HepG2 (cell line): Measurements from ENCODE around the gene ABCB6. TPM values are rescaled to one million over a fixed set of nuclear protein-coding genes. Genes with fewer than 3 reads are reported as not detected.

Experiments
- ARNTL ChIP-seq: sonication (generic); formaldehyde crosslinking; IDR thresholded peaks from 2 replicates; pipeline ENCODE4 v1.4.0; 2020; ENCODE audit warnings: mild to moderate bottlenecking, missing genetic modification reagents
- GATAD1 ChIP-seq: IDR thresholded peaks from 2 replicates; pipeline ENCODE4 v1.6.1; 2016; ENCODE audit warnings: missing genetic modification reagents, missing compliant biosample characterization
- GMEB1 ChIP-seq: sonication (generic); formaldehyde crosslinking; IDR thresholded peaks from 2 replicates; pipeline ENCODE4 v1.5.1; 2020; ENCODE audit warnings: missing genetic modification reagents, mild to moderate bottlenecking, borderline replicate concordance
- HNRNPLL ChIP-seq: fragments of 200-400 bp; formaldehyde crosslinking; IDR thresholded peaks from 2 replicates; pipeline ENCODE4 v1.6.1; 2017; ENCODE audit warnings: mild to moderate bottlenecking, low read depth, low read length; ENCODE audit not compliant: poor library complexity, severe bottlenecking
- KLF12 ChIP-seq: sonication (generic); formaldehyde crosslinking; IDR thresholded peaks from 2 replicates; pipeline ENCODE4 v1.4.0; 2020; ENCODE audit warnings: missing genetic modification reagents, borderline replicate concordance
- KLF15 ChIP-seq: sonication (generic); formaldehyde crosslinking; IDR thresholded peaks from 2 replicates; pipeline ENCODE4 v1.8.1; 2023; ENCODE audit warnings: borderline replicate concordance, mild to moderate bottlenecking, inconsistent platforms, missing genetic modification reagents, mixed read lengths
- NR2C2 ChIP-seq: sonication (generic); formaldehyde crosslinking; IDR thresholded peaks from 2 replicates; pipeline ENCODE4 v1.4.0; 2020; ENCODE audit warnings: missing genetic modification reagents, mild to moderate bottlenecking, moderate library complexity, borderline replicate concordance
- RCOR2 ChIP-seq: IDR thresholded peaks from 2 replicates; pipeline ENCODE4 v1.6.1; 2016; ENCODE audit warnings: missing biosample characterization, missing genetic modification reagents
- REL ChIP-seq: sonication (generic); formaldehyde crosslinking; conservative IDR thresholded peaks from 2 replicates; pipeline ENCODE4 v1.8.0; 2022; ENCODE audit warnings: mild to moderate bottlenecking, missing genetic modification reagents, moderate library complexity
- SMAD1 ChIP-seq: sonication (generic); formaldehyde crosslinking; IDR thresholded peaks from 2 replicates; pipeline ENCODE4 v1.4.0; 2020; ENCODE audit warnings: missing genetic modification reagents, low read depth, mild to moderate bottlenecking, borderline replicate concordance
- TAF15 ChIP-seq: fragments of 200-400 bp; formaldehyde crosslinking; IDR thresholded peaks from one replicate; pipeline ENCODE4 v1.6.1; 2018; ENCODE audit warnings: mild to moderate bottlenecking, low read depth, low read length; ENCODE audit not compliant: poor library complexity, severe bottlenecking
- TGIF2 ChIP-seq: IDR thresholded peaks from 2 replicates; pipeline ENCODE4 v1.6.1; 2016; ENCODE audit warnings: control low read depth, missing compliant biosample characterization
- THAP11 ChIP-seq: IDR thresholded peaks from 2 replicates; pipeline ENCODE4 v1.6.1; 2016; ENCODE audit warnings: missing biosample characterization, missing genetic modification reagents
- ZBTB2 ChIP-seq: sonication (generic); formaldehyde crosslinking; IDR thresholded peaks from 2 replicates; pipeline ENCODE4 v1.8.0; 2022; ENCODE audit warnings: low read depth, missing genetic modification reagents
- ZBTB34 ChIP-seq: sonication (generic); formaldehyde crosslinking; IDR thresholded peaks from 2 replicates; pipeline ENCODE4 v1.8.0; 2022; ENCODE audit warnings: mild to moderate bottlenecking, missing genetic modification reagents
- ZNF441 ChIP-seq: sonication (generic); formaldehyde crosslinking; IDR thresholded peaks from 2 replicates; pipeline ENCODE4 v1.7.0; 2021; ENCODE audit warnings: missing genetic modification reagents, borderline replicate concordance
- ZNF704 ChIP-seq: sonication (generic); formaldehyde crosslinking; IDR thresholded peaks from 2 replicates; pipeline ENCODE4 v1.8.1; 2023; ENCODE audit warnings: mild to moderate bottlenecking, inconsistent platforms, moderate library complexity, missing genetic modification reagents, borderline replicate concordance
- ZXDC ChIP-seq: sonication (generic); formaldehyde crosslinking; IDR thresholded peaks from 2 replicates; pipeline ENCODE4 v1.5.0; 2020; ENCODE audit warnings: mild to moderate bottlenecking, missing genetic modification reagents
- polyA plus RNA-seq, 8 experiments: library from polyadenylated mRNA; depleted of rRNA in 3 of 8; stranded (reverse) in 7 of 8; unstranded in 1 of 8; fragments of >200 nt; fragmentation: Illumina TruSeq in 4 of 8; extraction: Trizol in 4 of 8; gene quantifications; 2 replicates each; pipeline versions ENCODE4 v1.2.1 to v1.2.3, GENCODE V29; 2011 to 2016; ENCODE audit warnings: low read depth in 4 of 8, missing spikeins in 1 of 8, mixed read lengths in 1 of 8; ENCODE audit not compliant: insufficient read depth in 1 of 8
- total RNA-seq, 5 experiments: library from RNA; depleted of rRNA; stranded (reverse); fragments of >200 nt; fragmentation: Illumina TruSeq; extraction: Trizol; gene quantifications; 2 replicates each; pipeline ENCODE4 v1.2.3, GENCODE V29; 2016; ENCODE audit warnings: low read depth in 1 of 5

Gene ABCB6
- total and polyA plus RNA-seq, 2 of the 13 experiments (the other 11 are each of a cell fraction or from before 2014, with no cell fraction given), result 91.1 to 137 TPM

GRCh38 chr2:219176818-219177551, 41.8 kb downstream of the ABCB6 start, which contains the start of gene CNPPD1 (continued):
- TF ChIP-seq ZXDC (CRISPR knock-in tag), result no peak; the same call in 1 of the 2 replicates
- TF ChIP-seq TGIF2 (CRISPR knock-in tag), result peak; percentile 80
- TF ChIP-seq THAP11 (CRISPR knock-in tag), result peak; percentile 91
- peak; percentile 85 for TF ChIP-seq ARNTL (CRISPR knock-in tag)
- peak; percentile 86 for TF ChIP-seq ZBTB34 (CRISPR knock-in tag)
- TF ChIP-seq TAF15, result peak; percentile 68
- peak; percentile 89 for TF ChIP-seq GATAD1 (CRISPR knock-in tag)
- TF ChIP-seq KLF15 (CRISPR knock-in tag), result no peak
- peak; percentile 97 for TF ChIP-seq ZNF441
- TF ChIP-seq SMAD1 (CRISPR knock-in tag), result peak; percentile 99; the same call in 1 of the 2 replicates
- TF ChIP-seq KLF12 (CRISPR knock-in tag), result peak; percentile 94; the same call in 1 of the 2 replicates
- no peak for TF ChIP-seq RCOR2 (CRISPR knock-in tag)
- peak; percentile 99 for TF ChIP-seq ZBTB2 (CRISPR knock-in tag)
- TF ChIP-seq NR2C2 (CRISPR knock-in tag), result peak; percentile 75; the same call in 1 of the 2 replicates
- TF ChIP-seq GMEB1 (CRISPR knock-in tag), result peak; percentile 90
- peak; percentile 91; the same call in 1 of the 2 replicates for TF ChIP-seq ZNF704 (CRISPR knock-in tag)
- peak; percentile 98 for TF ChIP-seq REL
- TF ChIP-seq HNRNPLL, result peak; percentile 70
